Endodermal cell (in vitro differentiated cells): Measurements from ENCODE around the gene ATXN1. TPM values are rescaled to one million over a fixed set of nuclear protein-coding genes. Genes with fewer than 3 reads are reported as not detected.

Experiments used
- DNase-seq: peaks from one replicate; pipeline ENCODE4 v3.0.0-alpha.2; 2017
- H3K27ac ChIP-seq: 2 replicates; pipeline ENCODE4 v1.5.1; 2013; ENCODE audit warnings: mild to moderate bottlenecking, low read depth, low read length, moderate library complexity
- H3K27me3 ChIP-seq: 2 replicates; pipeline ENCODE4 v1.6.1; 2013; ENCODE audit warnings: mild to moderate bottlenecking, low read length, moderate library complexity; ENCODE audit not compliant: insufficient read depth, control insufficient read depth, poor library complexity, severe bottlenecking
- H3K36me3 ChIP-seq: 2 replicates; pipeline ENCODE4 v1.7.0; 2013; ENCODE audit warnings: mild to moderate bottlenecking, low read length, moderate library complexity; ENCODE audit not compliant: control insufficient read depth, insufficient read depth
- H3K4me1 ChIP-seq: one replicate; pipeline ENCODE4 v1.7.0; 2013; ENCODE audit warnings: low read length; ENCODE audit not compliant: control insufficient read depth, insufficient read depth
- H3K4me3 ChIP-seq: 2 replicates; pipeline ENCODE4 v1.5.1; 2013; ENCODE audit warnings: mild to moderate bottlenecking, low read length, moderate library complexity
- H3K9ac ChIP-seq: 2 replicates; pipeline ENCODE4 v1.6.1; 2013; ENCODE audit warnings: mild to moderate bottlenecking, low read length, moderate library complexity; ENCODE audit not compliant: poor library complexity, severe bottlenecking; ENCODE audit errors: extremely low read depth
- H3K9me3 ChIP-seq: 2 replicates; pipeline ENCODE4 v1.6.1; 2013; ENCODE audit warnings: mild to moderate bottlenecking, low read length, moderate library complexity; ENCODE audit not compliant: control insufficient read depth
- H3K27ac Mint-ChIP-seq: 2 replicates; pipeline ENCODE4 v1.8.0; 2020; ENCODE audit warnings: mixed read lengths
- H3K27me3 Mint-ChIP-seq: 2 replicates; pipeline ENCODE4 v1.8.0; 2021; ENCODE audit warnings: mild to moderate bottlenecking, mixed read lengths; ENCODE audit not compliant: insufficient read depth
- H3K36me3 Mint-ChIP-seq: 2 replicates; pipeline ENCODE4 v1.8.0; 2020; ENCODE audit warnings: low read depth, mixed read lengths
- H3K4me1 Mint-ChIP-seq: 2 replicates; pipeline ENCODE4 v1.8.0; 2020; ENCODE audit warnings: mixed read lengths
- H3K4me3 Mint-ChIP-seq: 2 replicates; pipeline ENCODE4 v1.8.0; 2020; ENCODE audit warnings: mild to moderate bottlenecking, moderate library complexity, mixed read lengths
- H3K9me3 Mint-ChIP-seq: 2 replicates; pipeline ENCODE4 v1.8.0; 2020; ENCODE audit warnings: mild to moderate bottlenecking, mixed read lengths
- CTCF ChIP-seq: fragments of 200-600 bp; sonication (generic); conservative IDR thresholded peaks from 2 replicates; pipeline ENCODE4 v1.5.0; 2021; ENCODE audit warnings: antibody characterized with exemption, mild to moderate bottlenecking
- WGBS, 2 experiments: methylation state at CpG; one replicate each; pipeline versions ENCODE4 v1.1.5 to v1.1.7; 2013; ENCODE audit warnings: missing lambda C conversion rate in 2 of 2, mixed read lengths in 1 of 2; ENCODE audit not compliant: insufficient coverage in 1 of 2, insufficient read length in 1 of 2; 5-methylcytosine and 5-hydroxymethylcytosine counted together
- total RNA-seq, 2 donors: library from RNA; stranded (reverse); fragmentation: NEBNext Ultra II Directional in 1 of 2; extraction: Animal tissue kit (Norgen Biotek cat#: 25700) in 1 of 2; gene quantifications; 2 replicates in 1 of 2; 3 replicates in 1 of 2; pipeline ENCODE4 v1.2.1, GENCODE V29; 2021

Gene ATXN1
- total RNA-seq, 2 donors from 2014 or later, result 10.4 to 15.9 TPM

GRCh38 chr6:16649890-16650289 lies 111.4 kb downstream of the ATXN1 start:
- H3K4me1 Mint-ChIP-seq, result peaks cover 29% of the 10 kb centered on the region
- H3K4me3 Mint-ChIP-seq, result no peak overlapping the region
- DNase-seq, result no peak
- peaks cover 12% of the 10 kb centered on the region for H3K4me1 ChIP-seq
- H3K9ac ChIP-seq, result no peak overlapping the region
- H3K9me3 Mint-ChIP-seq, result no peaks in the 10 kb centered on the region
- H3K27ac ChIP-seq, result no peak overlapping the region
- no peaks in the 10 kb centered on the region for H3K9me3 ChIP-seq
- H3K27ac Mint-ChIP-seq, result no peak overlapping the region
- TF ChIP-seq CTCF, result no peak
- H3K27me3 ChIP-seq, result no peaks in the 10 kb centered on the region
- no peaks in the 10 kb centered on the region for H3K36me3 Mint-ChIP-seq
- H3K36me3 ChIP-seq, result no peaks in the 10 kb centered on the region
- H3K27me3 Mint-ChIP-seq, result no peaks in the 10 kb centered on the region
- no peak overlapping the region for H3K4me3 ChIP-seq
- WGBS, 2 experiments, result 76 to 90% methylated on average over 2 to 5 of the region's 5 CpGs

GRCh38 chr6:16649241-16649640 lies 112.0 kb downstream of the ATXN1 start:
- H3K4me1 ChIP-seq, result peaks cover 12% of the 10 kb centered on the region
- H3K9me3 ChIP-seq, result no peaks in the 10 kb centered on the region
- peaks cover 25% of the 10 kb centered on the region for H3K4me1 Mint-ChIP-seq
- WGBS, 2 experiments, result 88% methylated on average over 2 of the region's 2 CpGs; no CpG with 5 or more reads in 1 of the 2 experiments
- H3K27ac ChIP-seq, result no peak overlapping the region
- H3K9me3 Mint-ChIP-seq, result no peaks in the 10 kb centered on the region
- DNase-seq, result no peak
- H3K4me3 ChIP-seq, result no peak overlapping the region
- no peaks in the 10 kb centered on the region for H3K27me3 Mint-ChIP-seq
- no peaks in the 10 kb centered on the region for H3K36me3 Mint-ChIP-seq
- H3K27ac Mint-ChIP-seq, result no peak overlapping the region
- H3K9ac ChIP-seq, result no peak overlapping the region
- H3K27me3 ChIP-seq, result no peaks in the 10 kb centered on the region
- no peak for TF ChIP-seq CTCF
- no peak overlapping the region for H3K4me3 Mint-ChIP-seq
- H3K36me3 ChIP-seq, result no peaks in the 10 kb centered on the region

GRCh38 chr6:16648003-16648402 lies 113.3 kb downstream of the ATXN1 start:
- WGBS, 2 experiments, result 90% methylated on average over 2 to 5 of the region's 5 CpGs
- Histone ChIP-seq H3K4me3 (no peak overlapping the region), H3K27me3 (no peaks in the 10 kb centered on the region), H3K9me3 (no peaks in the 10 kb centered on the region), H3K36me3 (no peaks in the 10 kb centered on the region), H3K4me1 (peaks cover 4% of the 10 kb centered on the region), H3K27ac (no peak overlapping the region), H3K9ac (no peak overlapping the region)
- no peak overlapping the region for H3K27ac Mint-ChIP-seq
- no peaks in the 10 kb centered on the region for H3K9me3 Mint-ChIP-seq
- H3K4me1 Mint-ChIP-seq, result peaks cover 16% of the 10 kb centered on the region
- peaks cover 2% of the 10 kb centered on the region for H3K36me3 Mint-ChIP-seq
- no peaks in the 10 kb centered on the region for H3K27me3 Mint-ChIP-seq
- TF ChIP-seq CTCF, result no peak
- DNase-seq, result no peak
- no peak overlapping the region for H3K4me3 Mint-ChIP-seq
